HepG2 (cell line): Measurements from ENCODE around the gene FBP1. TPM values are rescaled to one million over a fixed set of nuclear protein-coding genes. Genes with fewer than 3 reads are reported as not detected.
A peak's percentile ranks its signal among the peaks of the same experiment; 100 is the strongest.

Experiments
- ARNT2 ChIP-seq: sonication (generic); formaldehyde crosslinking; IDR thresholded peaks from 2 replicates; pipeline ENCODE4 v1.8.0; 2022; ENCODE audit warnings: mild to moderate bottlenecking, low read depth, missing genetic modification reagents, moderate library complexity
- HOXA5 ChIP-seq: sonication (generic); formaldehyde crosslinking; IDR thresholded peaks from 2 replicates; pipeline ENCODE4 v1.4.0; 2020; ENCODE audit warnings: missing genetic modification reagents
- KDM3A ChIP-seq: IDR thresholded peaks from 2 replicates; pipeline ENCODE4 v1.6.1; 2018; ENCODE audit warnings: low read depth, missing compliant biosample characterization
- KLF16 ChIP-seq, 2 experiments: sonication (generic) in 1 of 2; formaldehyde crosslinking in 1 of 2; IDR thresholded peaks; 2 replicates each; pipeline versions ENCODE4 v1.6.1 to v1.8.0; 2016 to 2023; ENCODE audit warnings: missing genetic modification reagents in 2 of 2, missing compliant biosample characterization in 1 of 2
- MBNL3 ChIP-seq: fragments of 250-450 bp; sonication (Bioruptor Pico); conservative IDR thresholded peaks from 2 replicates; pipeline ENCODE4 v1.8.0; 2022; ENCODE audit warnings: mild to moderate bottlenecking, inconsistent platforms
- REL ChIP-seq: sonication (generic); formaldehyde crosslinking; conservative IDR thresholded peaks from 2 replicates; pipeline ENCODE4 v1.8.0; 2022; ENCODE audit warnings: mild to moderate bottlenecking, missing genetic modification reagents, moderate library complexity
- REPIN1 ChIP-seq: sonication (generic); formaldehyde crosslinking; IDR thresholded peaks from 2 replicates; pipeline ENCODE4 v1.8.0; 2022; ENCODE audit warnings: missing genetic modification reagents, low read depth, mild to moderate bottlenecking, borderline replicate concordance
- TP53 ChIP-seq: sonication (generic); formaldehyde crosslinking; conservative IDR thresholded peaks from 2 replicates; pipeline ENCODE4 v1.4.0; 2020; ENCODE audit warnings: missing genetic modification reagents
- ZBTB44 ChIP-seq: sonication (generic); formaldehyde crosslinking; IDR thresholded peaks from 2 replicates; pipeline ENCODE4 v1.4.0; 2020; ENCODE audit warnings: missing genetic modification reagents
- ZNF530 ChIP-seq: sonication (generic); formaldehyde crosslinking; IDR thresholded peaks from 2 replicates; pipeline ENCODE4 v1.5.0; 2020; ENCODE audit warnings: low read depth, mild to moderate bottlenecking, missing genetic modification reagents
- ZNF629 ChIP-seq: sonication (generic); formaldehyde crosslinking; conservative IDR thresholded peaks from 2 replicates; pipeline ENCODE4 v1.5.0; 2020; ENCODE audit warnings: missing genetic modification reagents
- ZNF782 ChIP-seq: sonication (generic); formaldehyde crosslinking; IDR thresholded peaks from 2 replicates; pipeline ENCODE4 v1.4.0; 2020; ENCODE audit warnings: missing genetic modification reagents, mild to moderate bottlenecking, borderline replicate concordance
- ZNF841 ChIP-seq: sonication (generic); formaldehyde crosslinking; IDR thresholded peaks from 2 replicates; pipeline ENCODE4 v1.8.1; 2023; ENCODE audit warnings: missing genetic modification reagents, borderline replicate concordance
- ZSCAN22 ChIP-seq: sonication (generic); formaldehyde crosslinking; IDR thresholded peaks from 2 replicates; pipeline ENCODE4 v1.4.0; 2020; ENCODE audit warnings: mild to moderate bottlenecking, missing genetic modification reagents
- polyA plus RNA-seq, 8 experiments: library from polyadenylated mRNA; depleted of rRNA in 3 of 8; stranded (reverse) in 7 of 8; unstranded in 1 of 8; fragments of >200 nt; fragmentation: Illumina TruSeq in 4 of 8; extraction: Trizol in 4 of 8; gene quantifications; 2 replicates each; pipeline versions ENCODE4 v1.2.1 to v1.2.3, GENCODE V29; 2011 to 2016; ENCODE audit warnings: low read depth in 4 of 8, missing spikeins in 1 of 8, mixed read lengths in 1 of 8; ENCODE audit not compliant: insufficient read depth in 1 of 8
- total RNA-seq, 5 experiments: library from RNA; depleted of rRNA; stranded (reverse); fragments of >200 nt; fragmentation: Illumina TruSeq; extraction: Trizol; gene quantifications; 2 replicates each; pipeline ENCODE4 v1.2.3, GENCODE V29; 2016; ENCODE audit warnings: low read depth in 1 of 5
- TF ChIP-seq, protein P1 (sequence below): sonication (generic); formaldehyde crosslinking; IDR thresholded peaks from 2 replicates; pipeline ENCODE4 v1.4.0; 2020; ENCODE audit warnings: missing genetic modification reagents, borderline replicate concordance
- TF ChIP-seq, protein P2 (sequence below): sonication (generic); formaldehyde crosslinking; IDR thresholded peaks from 2 replicates; pipeline ENCODE4 v1.4.0; 2020; ENCODE audit warnings: mild to moderate bottlenecking, missing genetic modification reagents

The FBP1 gene
- total and polyA plus RNA-seq, 2 of the 13 experiments (the other 11 are each of a cell fraction or from before 2014, with no cell fraction given), result 0.29 to 0.53 TPM

GRCh38 chr9:94681508-94681907, 42.2 kb upstream of the FBP1 start (continued):
- TF ChIP-seq, protein P1, sequence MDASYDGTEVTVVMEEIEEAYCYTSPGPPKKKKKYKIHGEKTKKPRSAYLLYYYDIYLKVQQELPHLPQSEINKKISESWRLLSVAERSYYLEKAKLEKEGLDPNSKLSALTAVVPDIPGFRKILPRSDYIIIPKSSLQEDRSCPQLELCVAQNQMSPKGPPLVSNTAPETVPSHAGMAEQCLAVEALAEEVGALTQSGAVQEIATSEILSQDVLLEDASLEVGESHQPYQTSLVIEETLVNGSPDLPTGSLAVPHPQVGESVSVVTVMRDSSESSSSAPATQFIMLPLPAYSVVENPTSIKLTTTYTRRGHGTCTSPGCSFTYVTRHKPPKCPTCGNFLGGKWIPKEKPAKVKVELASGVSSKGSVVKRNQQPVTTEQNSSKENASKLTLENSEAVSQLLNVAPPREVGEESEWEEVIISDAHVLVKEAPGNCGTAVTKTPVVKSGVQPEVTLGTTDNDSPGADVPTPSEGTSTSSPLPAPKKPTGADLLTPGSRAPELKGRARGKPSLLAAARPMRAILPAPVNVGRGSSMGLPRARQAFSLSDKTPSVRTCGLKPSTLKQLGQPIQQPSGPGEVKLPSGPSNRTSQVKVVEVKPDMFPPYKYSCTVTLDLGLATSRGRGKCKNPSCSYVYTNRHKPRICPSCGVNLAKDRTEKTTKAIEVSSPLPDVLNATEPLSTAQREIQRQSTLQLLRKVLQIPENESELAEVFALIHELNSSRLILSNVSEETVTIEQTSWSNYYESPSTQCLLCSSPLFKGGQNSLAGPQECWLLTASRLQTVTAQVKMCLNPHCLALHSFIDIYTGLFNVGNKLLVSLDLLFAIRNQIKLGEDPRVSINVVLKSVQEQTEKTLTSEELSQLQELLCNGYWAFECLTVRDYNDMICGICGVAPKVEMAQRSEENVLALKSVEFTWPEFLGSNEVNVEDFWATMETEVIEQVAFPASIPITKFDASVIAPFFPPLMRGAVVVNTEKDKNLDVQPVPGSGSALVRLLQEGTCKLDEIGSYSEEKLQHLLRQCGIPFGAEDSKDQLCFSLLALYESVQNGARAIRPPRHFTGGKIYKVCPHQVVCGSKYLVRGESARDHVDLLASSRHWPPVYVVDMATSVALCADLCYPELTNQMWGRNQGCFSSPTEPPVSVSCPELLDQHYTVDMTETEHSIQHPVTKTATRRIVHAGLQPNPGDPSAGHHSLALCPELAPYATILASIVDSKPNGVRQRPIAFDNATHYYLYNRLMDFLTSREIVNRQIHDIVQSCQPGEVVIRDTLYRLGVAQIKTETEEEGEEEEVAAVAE (CRISPR knock-in tag), result 0 out of 2 replicates have a peak, but pooled peaks have one; percentile 46
- TF ChIP-seq ZNF530 (CRISPR knock-in tag), result no peak
- 0 out of 2 replicates have a peak, but pooled peaks have one; percentile 58 for TF ChIP-seq TP53 (CRISPR knock-in tag)
- TF ChIP-seq ARNT2 (CRISPR knock-in tag), result no peak
- TF ChIP-seq ZSCAN22 (CRISPR knock-in tag), result no peak
- 0 out of 2 replicates have a peak, but pooled peaks have one; percentile 56 for TF ChIP-seq KDM3A (CRISPR knock-in tag)
- no peak for TF ChIP-seq ZBTB44
- TF ChIP-seq ZNF782 (CRISPR knock-in tag), result no peak
- no peak for TF ChIP-seq REL (CRISPR knock-in tag)
- peak; percentile 63; the same call in 1 of the 2 replicates for TF ChIP-seq HOXA5 (CRISPR knock-in tag)
- TF ChIP-seq REPIN1, result peak; percentile 47; the same call in 1 of the 2 replicates
- 0 out of 4 replicates have a peak, but pooled peaks of 1 of the 2 experiments have one; percentile 61 for TF ChIP-seq KLF16 (CRISPR knock-in tag; IDR thresholded peaks at IDR 0.05)
- TF ChIP-seq MBNL3, result no peak
- TF ChIP-seq ZNF841, result no peak
- TF ChIP-seq ZNF629, result no peak
- TF ChIP-seq, protein P2, sequence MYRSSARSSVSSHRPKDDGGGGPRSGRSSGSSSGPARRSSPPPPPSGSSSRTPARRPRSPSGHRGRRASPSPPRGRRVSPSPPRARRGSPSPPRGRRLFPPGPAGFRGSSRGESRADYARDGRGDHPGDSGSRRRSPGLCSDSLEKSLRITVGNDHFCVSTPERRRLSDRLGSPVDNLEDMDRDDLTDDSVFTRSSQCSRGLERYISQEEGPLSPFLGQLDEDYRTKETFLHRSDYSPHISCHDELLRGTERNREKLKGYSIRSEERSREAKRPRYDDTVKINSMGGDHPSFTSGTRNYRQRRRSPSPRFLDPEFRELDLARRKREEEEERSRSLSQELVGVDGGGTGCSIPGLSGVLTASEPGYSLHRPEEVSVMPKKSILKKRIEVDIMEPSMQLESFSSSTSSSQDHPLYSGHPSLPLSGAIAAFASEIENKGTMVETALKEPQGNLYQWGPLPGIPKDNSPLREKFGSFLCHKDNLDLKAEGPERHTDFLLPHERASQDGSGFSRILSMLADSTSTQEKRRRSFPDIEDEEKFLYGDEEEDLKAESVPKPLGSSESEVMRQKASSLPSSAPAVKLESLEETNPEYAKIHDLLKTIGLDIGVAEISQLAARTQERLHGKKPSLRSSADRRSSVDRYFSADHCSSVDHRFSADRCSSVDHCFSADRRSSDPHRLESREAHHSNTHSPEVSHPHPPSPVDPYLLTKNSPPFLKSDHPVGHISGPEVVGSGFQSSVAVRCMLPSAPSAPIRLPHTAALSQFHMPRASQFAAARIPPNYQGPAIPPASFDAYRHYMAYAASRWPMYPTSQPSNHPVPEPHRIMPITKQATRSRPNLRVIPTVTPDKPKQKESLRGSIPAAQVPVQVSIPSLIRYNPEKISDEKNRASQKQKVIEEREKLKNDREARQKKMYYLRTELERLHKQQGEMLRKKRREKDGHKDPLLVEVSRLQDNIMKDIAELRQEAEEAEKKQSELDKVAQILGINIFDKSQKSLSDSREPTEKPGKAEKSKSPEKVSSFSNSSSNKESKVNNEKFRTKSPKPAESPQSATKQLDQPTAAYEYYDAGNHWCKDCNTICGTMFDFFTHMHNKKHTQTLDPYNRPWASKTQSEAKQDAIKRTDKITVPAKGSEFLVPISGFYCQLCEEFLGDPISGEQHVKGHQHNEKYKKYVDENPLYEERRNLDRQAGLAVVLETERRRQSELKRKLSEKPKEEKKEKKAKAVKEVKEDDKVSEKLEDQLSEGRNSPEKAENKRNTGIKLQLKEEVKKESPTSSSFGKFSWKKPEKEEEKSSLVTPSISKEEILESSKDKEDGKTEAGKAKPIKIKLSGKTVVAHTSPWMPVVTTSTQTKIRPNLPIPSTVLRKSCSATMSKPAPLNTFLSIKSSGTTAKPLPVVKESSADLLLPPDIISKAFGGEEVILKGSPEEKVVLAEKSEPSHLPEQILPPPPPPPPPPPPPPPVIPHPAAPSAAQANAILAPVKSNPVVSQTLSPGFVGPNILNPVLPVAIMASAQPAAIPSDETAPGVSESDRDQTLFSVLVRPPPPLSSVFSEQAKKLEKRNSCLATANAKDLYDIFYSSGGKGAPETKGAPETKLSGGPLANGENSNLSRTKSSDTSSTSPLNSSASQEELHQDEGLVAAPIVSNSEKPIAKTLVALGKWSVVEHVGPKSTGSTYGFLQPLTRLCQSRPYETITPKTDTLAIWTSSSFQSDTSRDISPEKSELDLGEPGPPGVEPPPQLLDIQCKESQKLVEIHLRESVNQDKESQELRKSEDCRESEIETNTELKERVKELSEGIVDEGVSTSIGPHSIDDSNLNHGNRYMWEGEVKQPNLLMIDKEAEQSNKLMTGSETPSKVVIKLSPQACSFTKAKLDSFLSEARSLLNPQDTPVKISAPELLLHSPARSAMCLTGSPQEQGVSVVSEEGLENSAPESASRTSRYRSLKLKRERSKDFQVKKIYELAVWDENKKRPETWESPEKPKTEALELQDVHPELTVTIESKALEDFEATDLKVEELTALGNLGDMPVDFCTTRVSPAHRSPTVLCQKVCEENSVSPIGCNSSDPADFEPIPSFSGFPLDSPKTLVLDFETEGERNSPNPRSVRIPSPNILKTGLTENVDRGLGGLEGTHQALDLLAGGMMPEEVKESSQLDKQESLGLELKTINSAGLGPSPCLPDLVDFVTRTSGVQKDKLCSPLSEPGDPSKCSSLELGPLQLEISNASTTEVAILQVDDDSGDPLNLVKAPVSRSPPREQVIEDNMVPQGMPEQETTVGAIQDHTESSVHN, result no peak
